GM12878 (cell line): ENCODE measurements around the gene PSMB7.

Experiments used
- CEBPB ChIP-seq, 2 experiments: fragments of 150-350 bp in 1 of 2; IDR thresholded peaks; 2 replicates each; pipeline ENCODE4 v1.6.1; 2012 to 2014; ENCODE audit warnings: low read depth in 2 of 2, low read length in 2 of 2, borderline replicate concordance in 1 of 2, inconsistent platforms in 1 of 2
- CTCF ChIP-seq, 3 experiments: IDR thresholded peaks in 2 of 3; conservative IDR thresholded peaks in 1 of 3; 2 replicates each; pipeline ENCODE4 v1.5.1; 2011; ENCODE audit warnings: low read depth in 3 of 3, low read length in 3 of 3, mild to moderate bottlenecking in 3 of 3, control low read depth in 2 of 3, moderate library complexity in 2 of 3, inconsistent platforms in 1 of 3, mixed read lengths in 1 of 3; ENCODE audit not compliant: control insufficient read depth in 2 of 3, insufficient read depth in 1 of 3; ENCODE audit errors: extremely low read depth in 1 of 3
- POLR2A ChIP-seq: IDR thresholded peaks from 2 replicates; pipeline ENCODE4 v1.6.1; 2011; ENCODE audit warnings: low read depth, mild to moderate bottlenecking, low read length
- SIX5 ChIP-seq: IDR thresholded peaks from 2 replicates; pipeline ENCODE4 v1.6.1; 2011; ENCODE audit warnings: mild to moderate bottlenecking, low read depth, low read length, moderate library complexity; ENCODE audit not compliant: severe bottlenecking

GRCh38 chr9:124455820-124456219, 40.6 kb upstream of the PSMB7 start:
- no peak for TF ChIP-seq CEBPB (IDR thresholded peaks at IDR 0.05; ENCODE audit: borderline replicate concordance in 1 of 2, low read depth in 2 of 2, low read length in 2 of 2)
- no peak for TF ChIP-seq SIX5
- TF ChIP-seq CTCF (IDR thresholded peaks at IDR 0.05 in 2 of 3, conservative IDR thresholded peaks at IDR 0.05 in 1 of 3; ENCODE audit: control insufficient read depth in 2 of 3, extremely low read depth in 1 of 3, insufficient read depth in 1 of 3, low read depth in 3 of 3, low read length in 3 of 3), result no peak
- TF ChIP-seq POLR2A, result no peak
